IPS-18a (cell line): ENCODE results near the gene PSMC2.
"Not testable (repeated sequence)": the region's sequence is repeated elsewhere in the genome, so short reads cannot be mapped to it uniquely, and the experiment has no call there.

Experiments
- H3K27ac ChIP-seq: one replicate; pipeline ENCODE4 v1.5.1; 2013; ENCODE audit warnings: low read length
- H3K27me3 ChIP-seq: one replicate; pipeline ENCODE4 v1.6.1; 2013; ENCODE audit warnings: mild to moderate bottlenecking, low read length; ENCODE audit not compliant: control insufficient read depth, insufficient read depth
- H3K36me3 ChIP-seq: one replicate; pipeline ENCODE4 v1.6.1; 2013; ENCODE audit warnings: low read depth, low read length; ENCODE audit not compliant: control insufficient read depth
- H3K4me1 ChIP-seq: one replicate; pipeline ENCODE4 v1.6.1; 2013; ENCODE audit warnings: low read depth, low read length; ENCODE audit not compliant: control insufficient read depth
- H3K4me3 ChIP-seq: one replicate; pipeline ENCODE4 v1.5.1; 2013; ENCODE audit warnings: low read length
- H3K9ac ChIP-seq: one replicate; pipeline ENCODE4 v1.6.1; 2013; ENCODE audit warnings: mild to moderate bottlenecking, low read length, moderate library complexity
- H3K9me3 ChIP-seq: one replicate; pipeline ENCODE4 v1.6.1; 2013; ENCODE audit warnings: low read depth, low read length; ENCODE audit not compliant: control insufficient read depth

Gene PSMC2

DNA sequence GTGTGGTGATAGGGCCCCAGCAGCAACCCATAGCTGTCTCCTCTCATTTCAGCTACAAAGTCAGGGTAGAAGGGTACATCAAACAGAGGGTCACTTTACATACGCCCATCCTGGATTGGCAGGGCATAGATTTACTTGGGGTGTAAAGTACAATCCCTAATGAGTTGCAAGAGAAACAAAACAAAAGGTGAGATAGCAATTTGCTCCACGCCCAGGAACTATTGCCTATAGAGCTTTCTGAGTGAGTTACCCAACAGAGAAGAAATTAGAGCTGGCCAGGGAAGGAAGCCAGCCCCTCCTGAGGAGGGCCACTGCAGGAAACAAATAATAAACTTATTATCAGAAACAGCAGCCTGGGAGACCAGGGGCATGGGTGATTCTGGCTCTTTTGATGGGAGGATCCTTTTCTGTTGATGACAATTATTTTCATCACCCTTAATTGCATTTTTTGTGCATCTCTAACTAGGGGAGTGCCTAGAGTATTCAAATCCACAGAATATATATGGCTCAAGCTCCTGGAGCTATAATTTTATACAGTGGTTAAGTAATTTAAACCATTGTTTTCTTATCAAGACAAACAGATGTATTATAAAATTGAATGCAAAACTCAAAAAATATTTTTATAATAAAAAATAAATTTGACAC lies 51.2 kb downstream of the PSMC2 start:
- Histone ChIP-seq H3K27ac (no peak overlapping the region), H3K36me3 (no peaks in the 10 kb centered on the region), H3K27me3 (no peaks in the 10 kb centered on the region), H3K4me1 (no peaks in the 10 kb centered on the region), H3K9ac (no peak overlapping the region), H3K9me3 (no peaks in the 10 kb centered on the region), H3K4me3 (no peak overlapping the region)

DNA sequence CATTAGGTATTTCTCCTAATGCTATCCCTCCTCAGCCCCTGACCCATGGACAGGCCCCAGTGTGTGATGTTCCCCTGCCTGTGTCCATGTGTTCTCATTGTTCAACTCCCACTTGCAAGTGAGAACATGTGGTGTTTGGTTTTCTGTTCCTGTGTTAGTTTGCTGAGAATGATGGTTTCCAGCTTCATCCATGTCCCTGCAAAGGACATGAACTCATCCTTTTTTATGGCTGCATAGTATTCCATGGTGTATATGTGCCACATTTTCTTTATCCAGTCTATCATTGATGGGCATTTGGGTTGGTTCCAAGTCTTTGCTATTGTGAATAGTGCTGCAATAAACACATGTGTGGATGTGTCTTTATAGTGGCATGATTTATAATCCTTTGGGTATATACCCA lies 52.2 kb downstream of the PSMC2 start:
- not testable (repeated sequence) for H3K27ac ChIP-seq, H3K4me1 ChIP-seq, H3K27me3 ChIP-seq, H3K9ac ChIP-seq, H3K9me3 ChIP-seq, H3K36me3 ChIP-seq, H3K4me3 ChIP-seq

DNA sequence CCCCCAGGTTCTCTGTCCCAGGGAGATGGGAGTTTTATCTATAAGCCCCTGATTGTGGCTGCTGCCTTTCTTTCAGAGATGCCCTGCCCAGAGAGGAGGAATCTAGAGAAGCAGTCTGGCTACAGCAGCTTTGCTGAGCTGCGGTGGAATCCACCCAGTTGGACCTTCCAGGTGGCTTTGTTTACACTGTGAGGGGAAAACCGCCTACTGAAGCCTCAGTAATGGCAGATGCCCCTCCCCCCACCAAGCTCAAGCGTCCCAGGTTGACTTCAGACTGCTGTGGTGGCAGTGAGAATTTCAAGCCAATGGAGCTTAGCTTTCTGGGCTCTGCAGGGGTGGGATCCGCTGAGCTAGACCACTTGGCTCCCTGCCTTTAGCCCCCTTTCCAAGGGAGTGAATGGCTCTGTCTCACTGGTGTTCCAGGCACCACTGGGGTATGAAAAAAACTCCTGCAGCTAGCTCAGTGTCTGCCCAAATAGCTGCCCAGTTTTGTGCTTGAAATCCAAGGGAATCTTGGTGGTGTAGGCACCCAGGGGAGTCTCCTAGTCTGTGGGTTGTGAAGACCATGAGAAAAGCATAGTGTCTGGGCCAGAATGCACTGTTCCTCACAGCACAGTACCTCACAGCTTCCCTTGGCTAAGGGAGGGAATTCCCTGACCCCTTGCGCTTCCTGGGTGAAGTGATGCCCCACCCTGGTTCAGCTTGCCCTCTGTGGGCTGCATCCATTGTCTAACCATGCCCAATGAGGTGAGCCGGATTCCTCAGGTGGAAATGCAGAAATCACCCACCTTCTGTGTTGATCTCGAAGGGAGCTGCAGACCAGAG lies 58.6 kb downstream of the PSMC2 start:
- not testable (repeated sequence) for H3K9me3 ChIP-seq, H3K36me3 ChIP-seq, H3K4me1 ChIP-seq, H3K27ac ChIP-seq, H3K4me3 ChIP-seq, H3K27me3 ChIP-seq, H3K9ac ChIP-seq

DNA sequence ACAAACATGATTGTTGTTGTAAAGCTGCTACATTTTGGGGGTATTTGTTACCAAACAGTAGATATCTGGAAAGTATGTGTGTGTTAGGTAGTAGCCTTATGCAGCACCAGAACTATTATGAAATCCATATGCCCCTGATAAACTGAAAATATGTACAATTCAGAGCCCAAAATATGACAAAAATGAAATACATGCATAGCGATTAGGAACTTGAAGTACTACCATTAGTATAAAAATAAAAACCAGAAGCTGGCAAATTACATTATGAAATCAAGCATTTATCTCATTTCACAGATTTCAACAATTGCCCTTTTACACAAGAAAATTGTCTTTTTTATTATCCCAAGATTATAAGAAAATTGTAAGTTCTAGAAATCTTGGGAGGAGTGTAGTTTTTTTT lies 64.7 kb downstream of the PSMC2 start:
- H3K36me3 ChIP-seq: no peaks in the 10 kb centered on the region
- no peak overlapping the region for H3K4me3 ChIP-seq
- no peak overlapping the region for H3K27ac ChIP-seq
- H3K9me3 ChIP-seq: no peaks in the 10 kb centered on the region
- H3K4me1 ChIP-seq: no peaks in the 10 kb centered on the region
- no peaks in the 10 kb centered on the region for H3K27me3 ChIP-seq
- no peak overlapping the region for H3K9ac ChIP-seq

DNA sequence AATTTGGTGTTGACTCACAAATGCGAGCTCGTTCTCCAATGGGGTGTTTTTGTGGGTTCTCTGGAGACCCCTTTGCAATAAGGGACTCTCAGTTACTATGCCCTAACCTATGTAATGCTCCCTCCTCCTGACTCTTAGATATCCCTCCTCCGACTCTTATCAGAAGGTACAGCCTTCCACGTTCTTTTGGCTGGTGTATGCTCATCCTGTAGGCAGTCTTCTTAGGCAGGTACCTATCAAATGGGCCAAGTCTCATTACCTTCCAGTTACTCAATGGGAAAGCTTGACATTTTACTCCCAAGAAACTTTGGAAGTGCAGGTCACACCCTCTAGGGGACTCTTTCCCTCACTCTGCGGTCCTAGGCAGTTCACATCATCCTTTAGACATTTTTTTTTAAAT lies 66.0 kb downstream of the PSMC2 start:
- H3K27me3 ChIP-seq: no peaks in the 10 kb centered on the region
- no peak overlapping the region for H3K27ac ChIP-seq
- H3K36me3 ChIP-seq: no peaks in the 10 kb centered on the region
- no peaks in the 10 kb centered on the region for H3K4me1 ChIP-seq
- no peak overlapping the region for H3K9ac ChIP-seq
- H3K9me3 ChIP-seq: no peaks in the 10 kb centered on the region
- no peak overlapping the region for H3K4me3 ChIP-seq

DNA sequence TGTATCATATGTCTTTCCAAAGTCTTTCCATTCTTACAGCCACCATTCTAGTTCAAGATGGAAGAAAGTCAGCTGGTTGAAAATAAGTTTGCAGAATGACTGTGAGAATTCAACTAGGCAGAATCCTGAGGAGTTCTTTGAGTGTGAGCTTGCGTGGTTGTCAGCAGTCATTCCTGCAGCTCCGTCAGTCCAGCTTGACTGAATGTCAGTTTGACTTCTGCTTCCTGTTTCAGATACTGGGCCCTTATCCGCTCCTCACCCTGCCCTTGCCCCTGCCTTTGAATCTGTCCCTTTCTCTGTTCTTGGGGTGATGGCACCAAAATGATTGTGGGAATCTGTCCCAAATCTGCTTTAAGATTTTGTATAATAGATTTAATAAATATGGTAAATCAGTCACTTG lies 70.8 kb downstream of the PSMC2 start:
- Histone ChIP-seq H3K9ac (no peak overlapping the region), H3K9me3 (no peaks in the 10 kb centered on the region), H3K27ac (no peak overlapping the region), H3K4me1 (no peaks in the 10 kb centered on the region), H3K27me3 (no peaks in the 10 kb centered on the region), H3K4me3 (no peak overlapping the region), H3K36me3 (no peaks in the 10 kb centered on the region)
